GM19395 (cell line): Measurements from ENCODE around the gene PDK2.

Source experiments
- ATAC-seq: cut with Tn5 transposase; IDR thresholded peaks from one replicate; pipeline ENCODE4 v1.9.1; 2021; ENCODE audit warnings: mild to moderate bottlenecking, moderate library complexity; ENCODE audit not compliant: unreplicated experiment

Gene PDK2

GRCh38 chr17:50094753-50095619 is at the start of gene PDK2:
PDK2 (plus strand) TSS chr17:50095351; CDS start chr17:50095436, 85 bp downstream.
- ATAC-seq = peak; percentile 91

GRCh38 chr17:50046179-50046578 is 49.0 kb upstream of the PDK2 start:
- ATAC-seq = no peak

GRCh38 chr17:50046667-50047066 is 48.5 kb upstream of the PDK2 start:
- ATAC-seq = no peak

GRCh38 chr17:50047083-50047482 is 48.1 kb upstream of the PDK2 start:
- no peak for ATAC-seq

- ATAC-seq = no peak
Observed at GRCh38 chr17:50047488-50048126, 47.5 kb upstream of the PDK2 start.

GRCh38 chr17:50048146-50048720 is 46.9 kb upstream of the PDK2 start:
- no peak for ATAC-seq

GRCh38 chr17:50048988-50049387 is 46.2 kb upstream of the PDK2 start:
- ATAC-seq = no peak

GRCh38 chr17:50049636-50050035 is 45.5 kb upstream of the PDK2 start:
- no peak for ATAC-seq

GRCh38 chr17:50050431-50051032 is 44.6 kb upstream of the PDK2 start:
- no peak for ATAC-seq

GRCh38 chr17:50051082-50051576 is 44.0 kb upstream of the PDK2 start:
- no peak for ATAC-seq

- ATAC-seq = no peak
Observed at GRCh38 chr17:50051606-50052005, 43.5 kb upstream of the PDK2 start.

- ATAC-seq = no peak
Observed at GRCh38 chr17:50052241-50052796, 42.8 kb upstream of the PDK2 start.

- ATAC-seq = no peak
Observed at GRCh38 chr17:50052822-50053653, 42.1 kb upstream of the PDK2 start.

- ATAC-seq = no peak
Observed at GRCh38 chr17:50053654-50053960, 41.5 kb upstream of the PDK2 start.

GRCh38 chr17:50055055-50055425 is 40.1 kb upstream of the PDK2 start:
- no peak for ATAC-seq

- no peak for ATAC-seq
Observed at GRCh38 chr17:50055426-50056216, 39.5 kb upstream of the PDK2 start, which contains the start of gene ITGA3. ITGA3 (plus strand) TSS chr17:50056110; CDS start chr17:50056440, 330 bp downstream.

- no peak for ATAC-seq
Observed at GRCh38 chr17:50056217-50056960, 38.8 kb upstream of the PDK2 start.

- no peak for ATAC-seq
Observed at GRCh38 chr17:50056961-50057330, 38.2 kb upstream of the PDK2 start.

- no peak for ATAC-seq
Observed at GRCh38 chr17:50057521-50057991, 37.6 kb upstream of the PDK2 start.
